GM12878 (cell line): ENCODE measurements around the gene NDUFV3. TPM values are rescaled to one million over a fixed set of nuclear protein-coding genes. Genes with fewer than 3 reads are reported as not detected.

Experiments used
- DPF2 ChIP-seq: fragments of 450-650 bp; IDR thresholded peaks from 2 replicates; pipeline ENCODE4 v1.6.1; 2017; ENCODE audit warnings: mild to moderate bottlenecking
- EZH2 ChIP-seq: IDR thresholded peaks from 2 replicates; pipeline ENCODE4 v1.6.1; 2012; ENCODE audit warnings: low read depth, mild to moderate bottlenecking, control low read depth, inconsistent platforms, low read length, borderline replicate concordance; ENCODE audit not compliant: control insufficient read depth
- KLF5 ChIP-seq: fragments of 450-650 bp; IDR thresholded peaks from 2 replicates; pipeline ENCODE4 v1.6.1; 2014; ENCODE audit warnings: mild to moderate bottlenecking; ENCODE audit not compliant: partially characterized antibody
- MXI1 ChIP-seq: fragments of 150-350 bp; IDR thresholded peaks from 2 replicates; pipeline ENCODE4 v1.6.1; 2011; ENCODE audit warnings: low read depth, mild to moderate bottlenecking, inconsistent platforms, low read length, improper control_type of control experiment
- NBN ChIP-seq: fragments of 450-650 bp; IDR thresholded peaks from 2 replicates; pipeline ENCODE4 v1.6.1; 2016
- NR2F1 ChIP-seq: fragments of 450-650 bp; conservative IDR thresholded peaks from 2 replicates; pipeline ENCODE4 v1.6.1; 2017; ENCODE audit warnings: mild to moderate bottlenecking
- SIX5 ChIP-seq: IDR thresholded peaks from 2 replicates; pipeline ENCODE4 v1.6.1; 2011; ENCODE audit warnings: mild to moderate bottlenecking, low read depth, low read length, moderate library complexity; ENCODE audit not compliant: severe bottlenecking
- SMAD5 ChIP-seq: IDR thresholded peaks from 2 replicates; pipeline ENCODE4 v1.6.1; 2016; ENCODE audit warnings: antibody characterized with exemption, low read depth
- TCF7 ChIP-seq: IDR thresholded peaks from 2 replicates; pipeline ENCODE4 v1.6.1; 2014; ENCODE audit warnings: antibody characterized with exemption, borderline replicate concordance
- ZBTB11 ChIP-seq: fragments of 450-650 bp; formaldehyde crosslinking; IDR thresholded peaks from 2 replicates; pipeline ENCODE4 v1.5.0; 2022; ENCODE audit warnings: mild to moderate bottlenecking, missing genetic modification characterization
- ZNF217 ChIP-seq: fragments of 450-650 bp; IDR thresholded peaks from 2 replicates; pipeline ENCODE4 v1.6.1; 2017; ENCODE audit warnings: antibody characterized with exemption, mild to moderate bottlenecking
- polyA plus RNA-seq, 11 experiments: library from polyadenylated mRNA; depleted of rRNA in 4 of 11; unstranded in 6 of 11; stranded (reverse) in 5 of 11; fragments of >200 nt; fragmentation: Nextera tagmentation in 4 of 11; fragmentation: Illumina TruSeq in 1 of 11; extraction: Ambion mirVana in 4 of 11; extraction: Trizol in 1 of 11; gene quantifications; 1 replicate in 1 of 11; 2 replicates in 10 of 11; pipeline versions ENCODE4 v1.2.1 to v1.2.3, GENCODE V29; 2011 to 2016; ENCODE audit warnings: inconsistent platforms in 2 of 11, missing spikeins in 2 of 11, low read depth in 1 of 11
- total RNA-seq, 4 experiments: library from RNA; depleted of rRNA in 3 of 4; stranded (reverse); fragments of >200 nt in 3 of 4; fragmentation: Illumina TruSeq in 1 of 4; extraction: Trizol in 1 of 4; gene quantifications; 2 replicates each; pipeline versions ENCODE4 v1.2.1 to v1.2.3, GENCODE V29; 2013 to 2021
- TF ChIP-seq, protein P1 (sequence below): IDR thresholded peaks from 2 replicates; pipeline ENCODE4 v1.6.1; 2011; ENCODE audit warnings: mild to moderate bottlenecking, low read depth, low read length, moderate library complexity; ENCODE audit not compliant: insufficient replicate concordance
- TF ChIP-seq, protein P2 (sequence below): fragments of 450-650 bp; IDR thresholded peaks from 2 replicates; pipeline ENCODE4 v1.6.1; 2017; ENCODE audit warnings: mild to moderate bottlenecking, low read depth, inconsistent platforms; ENCODE audit not compliant: poor library complexity, severe bottlenecking
- TF ChIP-seq, protein P3 (sequence below): fragments of 150-350 bp; IDR thresholded peaks from 2 replicates; pipeline ENCODE4 v1.6.1; 2016; ENCODE audit warnings: low read depth, low read length
- TF ChIP-seq, protein P4 (sequence below): fragments of 450-650 bp; formaldehyde crosslinking; IDR thresholded peaks from 2 replicates; pipeline ENCODE4 v1.4.0; 2022; ENCODE audit warnings: mild to moderate bottlenecking, moderate library complexity

NDUFV3 gene
- total and polyA plus RNA-seq, 10 of the 15 experiments (the other 5 are each of a cell fraction or from before 2014, with no cell fraction given) = 7.0 to 44.7 (median 29.9) TPM

- TF ChIP-seq ZBTB11 (CRISPR knock-in tag) = 0 out of 2 replicates have a peak, but pooled peaks have one; percentile 32
- TF ChIP-seq, protein P1, sequence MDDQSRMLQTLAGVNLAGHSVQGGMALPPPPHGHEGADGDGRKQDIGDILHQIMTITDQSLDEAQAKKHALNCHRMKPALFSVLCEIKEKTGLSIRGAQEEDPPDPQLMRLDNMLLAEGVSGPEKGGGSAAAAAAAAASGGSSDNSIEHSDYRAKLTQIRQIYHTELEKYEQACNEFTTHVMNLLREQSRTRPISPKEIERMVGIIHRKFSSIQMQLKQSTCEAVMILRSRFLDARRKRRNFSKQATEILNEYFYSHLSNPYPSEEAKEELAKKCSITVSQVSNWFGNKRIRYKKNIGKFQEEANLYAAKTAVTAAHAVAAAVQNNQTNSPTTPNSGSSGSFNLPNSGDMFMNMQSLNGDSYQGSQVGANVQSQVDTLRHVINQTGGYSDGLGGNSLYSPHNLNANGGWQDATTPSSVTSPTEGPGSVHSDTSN = no peak
- TF ChIP-seq EZH2 = no peak
- no peak for TF ChIP-seq ZNF217
- TF ChIP-seq NR2F1 = peak; percentile 85
- TF ChIP-seq, protein P2, sequence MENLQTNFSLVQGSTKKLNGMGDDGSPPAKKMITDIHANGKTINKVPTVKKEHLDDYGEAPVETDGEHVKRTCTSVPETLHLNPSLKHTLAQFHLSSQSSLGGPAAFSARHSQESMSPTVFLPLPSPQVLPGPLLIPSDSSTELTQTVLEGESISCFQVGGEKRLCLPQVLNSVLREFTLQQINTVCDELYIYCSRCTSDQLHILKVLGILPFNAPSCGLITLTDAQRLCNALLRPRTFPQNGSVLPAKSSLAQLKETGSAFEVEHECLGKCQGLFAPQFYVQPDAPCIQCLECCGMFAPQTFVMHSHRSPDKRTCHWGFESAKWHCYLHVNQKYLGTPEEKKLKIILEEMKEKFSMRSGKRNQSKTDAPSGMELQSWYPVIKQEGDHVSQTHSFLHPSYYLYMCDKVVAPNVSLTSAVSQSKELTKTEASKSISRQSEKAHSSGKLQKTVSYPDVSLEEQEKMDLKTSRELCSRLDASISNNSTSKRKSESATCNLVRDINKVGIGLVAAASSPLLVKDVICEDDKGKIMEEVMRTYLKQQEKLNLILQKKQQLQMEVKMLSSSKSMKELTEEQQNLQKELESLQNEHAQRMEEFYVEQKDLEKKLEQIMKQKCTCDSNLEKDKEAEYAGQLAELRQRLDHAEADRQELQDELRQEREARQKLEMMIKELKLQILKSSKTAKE = no peak
- TF ChIP-seq DPF2 = peak; percentile 85
- peak; percentile 100 for TF ChIP-seq MXI1
- TF ChIP-seq SIX5 = peak; percentile 53
- TF ChIP-seq, protein P3, sequence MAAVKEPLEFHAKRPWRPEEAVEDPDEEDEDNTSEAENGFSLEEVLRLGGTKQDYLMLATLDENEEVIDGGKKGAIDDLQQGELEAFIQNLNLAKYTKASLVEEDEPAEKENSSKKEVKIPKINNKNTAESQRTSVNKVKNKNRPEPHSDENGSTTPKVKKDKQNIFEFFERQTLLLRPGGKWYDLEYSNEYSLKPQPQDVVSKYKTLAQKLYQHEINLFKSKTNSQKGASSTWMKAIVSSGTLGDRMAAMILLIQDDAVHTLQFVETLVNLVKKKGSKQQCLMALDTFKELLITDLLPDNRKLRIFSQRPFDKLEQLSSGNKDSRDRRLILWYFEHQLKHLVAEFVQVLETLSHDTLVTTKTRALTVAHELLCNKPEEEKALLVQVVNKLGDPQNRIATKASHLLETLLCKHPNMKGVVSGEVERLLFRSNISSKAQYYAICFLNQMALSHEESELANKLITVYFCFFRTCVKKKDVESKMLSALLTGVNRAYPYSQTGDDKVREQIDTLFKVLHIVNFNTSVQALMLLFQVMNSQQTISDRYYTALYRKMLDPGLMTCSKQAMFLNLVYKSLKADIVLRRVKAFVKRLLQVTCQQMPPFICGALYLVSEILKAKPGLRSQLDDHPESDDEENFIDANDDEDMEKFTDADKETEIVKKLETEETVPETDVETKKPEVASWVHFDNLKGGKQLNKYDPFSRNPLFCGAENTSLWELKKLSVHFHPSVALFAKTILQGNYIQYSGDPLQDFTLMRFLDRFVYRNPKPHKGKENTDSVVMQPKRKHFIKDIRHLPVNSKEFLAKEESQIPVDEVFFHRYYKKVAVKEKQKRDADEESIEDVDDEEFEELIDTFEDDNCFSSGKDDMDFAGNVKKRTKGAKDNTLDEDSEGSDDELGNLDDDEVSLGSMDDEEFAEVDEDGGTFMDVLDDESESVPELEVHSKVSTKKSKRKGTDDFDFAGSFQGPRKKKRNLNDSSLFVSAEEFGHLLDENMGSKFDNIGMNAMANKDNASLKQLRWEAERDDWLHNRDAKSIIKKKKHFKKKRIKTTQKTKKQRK = no peak
- no peak for TF ChIP-seq TCF7
- peak; percentile 98 for TF ChIP-seq KLF5
- TF ChIP-seq SMAD5 = peak; percentile 96
- TF ChIP-seq, protein P4, sequence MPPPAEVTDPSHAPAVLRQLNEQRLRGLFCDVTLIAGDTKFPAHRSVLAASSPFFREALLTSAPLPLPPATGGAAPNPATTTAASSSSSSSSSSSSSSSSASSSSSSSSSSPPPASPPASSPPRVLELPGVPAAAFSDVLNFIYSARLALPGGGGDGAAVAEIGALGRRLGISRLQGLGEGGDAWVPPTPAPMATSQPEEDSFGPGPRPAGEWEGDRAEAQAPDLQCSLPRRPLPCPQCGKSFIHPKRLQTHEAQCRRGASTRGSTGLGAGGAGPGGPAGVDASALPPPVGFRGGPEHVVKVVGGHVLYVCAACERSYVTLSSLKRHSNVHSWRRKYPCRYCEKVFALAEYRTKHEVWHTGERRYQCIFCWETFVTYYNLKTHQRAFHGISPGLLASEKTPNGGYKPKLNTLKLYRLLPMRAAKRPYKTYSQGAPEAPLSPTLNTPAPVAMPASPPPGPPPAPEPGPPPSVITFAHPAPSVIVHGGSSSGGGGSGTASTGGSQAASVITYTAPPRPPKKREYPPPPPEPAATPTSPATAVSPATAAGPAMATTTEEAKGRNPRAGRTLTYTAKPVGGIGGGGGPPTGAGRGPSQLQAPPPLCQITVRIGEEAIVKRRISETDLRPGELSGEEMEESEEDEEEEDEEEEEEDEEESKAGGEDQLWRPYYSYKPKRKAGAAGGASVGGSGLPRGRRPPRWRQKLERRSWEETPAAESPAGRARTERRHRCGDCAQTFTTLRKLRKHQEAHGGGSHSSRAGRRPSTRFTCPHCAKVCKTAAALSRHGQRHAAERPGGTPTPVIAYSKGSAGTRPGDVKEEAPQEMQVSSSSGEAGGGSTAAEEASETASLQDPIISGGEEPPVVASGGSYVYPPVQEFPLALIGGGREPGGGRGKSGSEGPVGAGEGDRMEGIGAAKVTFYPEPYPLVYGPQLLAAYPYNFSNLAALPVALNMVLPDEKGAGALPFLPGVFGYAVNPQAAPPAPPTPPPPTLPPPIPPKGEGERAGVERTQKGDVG (CRISPR knock-in tag) = no peak
- peak; percentile 98 for TF ChIP-seq NBN
Measured at GRCh38 chr21:42878993-42879787, 13.9 kb upstream of the NDUFV3 start, which contains the start of gene WDR4 (continued).
